HG03378 (cell line): ENCODE measurements around the gene ZNF609.
"Not testable (repeated sequence)": the region's sequence is repeated elsewhere in the genome, so short reads cannot be mapped to it uniquely, and the experiment has no call there.

Source experiments
- ATAC-seq: cut with Tn5 transposase; IDR thresholded peaks from one replicate; pipeline ENCODE4 v1.9.1; 2021; ENCODE audit warnings: mild to moderate bottlenecking, moderate library complexity; ENCODE audit not compliant: unreplicated experiment

ZNF609 gene

DNA sequence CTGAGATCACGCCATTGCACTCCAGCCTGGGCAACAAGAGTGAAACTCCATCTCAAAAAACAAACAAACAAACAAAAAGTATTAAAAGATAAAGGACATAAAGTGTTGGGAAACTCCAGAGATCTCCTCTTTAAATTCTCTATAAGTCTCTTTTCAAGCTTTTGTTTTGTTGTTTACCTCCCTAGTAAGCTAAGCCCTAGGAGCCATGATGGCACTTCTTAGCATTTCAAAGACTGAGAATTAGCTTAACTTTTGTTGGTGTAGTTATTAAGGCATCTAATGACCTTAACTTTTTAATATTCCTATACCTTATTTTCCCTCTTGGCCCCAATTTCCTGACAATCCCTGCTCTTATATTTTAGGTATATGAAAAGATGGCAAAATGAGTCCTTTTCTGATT, 157.3 kb downstream of the ZNF609 start:
- ATAC-seq = no peak

DNA sequence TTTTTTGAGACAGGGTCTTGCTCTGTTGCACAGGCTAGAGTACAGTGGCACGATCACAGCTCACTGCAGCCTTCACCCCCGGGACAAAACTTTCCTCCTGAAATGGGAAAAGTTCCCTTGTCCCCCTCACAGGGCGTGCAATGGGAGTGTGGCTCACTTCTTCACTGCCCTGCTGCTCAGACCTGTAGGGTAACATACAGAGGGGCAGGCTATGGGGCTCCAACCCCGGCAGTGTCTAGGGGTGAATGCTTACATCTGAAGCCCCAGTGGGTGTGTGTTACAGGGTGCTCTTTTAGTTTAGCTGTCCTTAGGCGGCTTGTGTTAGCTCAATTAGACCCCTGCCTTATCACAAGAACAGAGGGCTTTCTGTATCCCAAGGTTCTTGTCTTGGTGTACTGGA, 157.8 kb downstream of the ZNF609 start:
- no peak for ATAC-seq

DNA sequence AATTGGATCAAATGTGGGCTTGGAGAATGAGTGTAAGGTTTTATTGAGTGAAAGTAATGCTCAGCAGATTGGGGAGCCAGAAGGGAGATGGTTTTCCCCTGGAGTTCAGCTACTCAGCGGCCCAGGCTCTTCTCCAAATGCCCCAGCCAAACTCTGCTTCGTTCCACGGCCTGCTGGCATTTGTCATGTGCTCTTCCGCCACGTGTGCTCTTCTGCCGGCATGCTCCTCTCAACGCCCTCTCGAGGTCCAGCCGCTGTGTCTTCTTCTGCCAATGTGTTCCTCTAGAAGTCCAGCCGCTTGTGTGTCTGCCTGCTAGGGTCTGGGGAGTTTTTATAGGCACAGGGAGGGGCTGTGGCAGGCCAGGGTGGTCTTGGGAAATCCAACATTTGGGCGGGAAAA, 158.2 kb downstream of the ZNF609 start:
- ATAC-seq = no peak

DNA sequence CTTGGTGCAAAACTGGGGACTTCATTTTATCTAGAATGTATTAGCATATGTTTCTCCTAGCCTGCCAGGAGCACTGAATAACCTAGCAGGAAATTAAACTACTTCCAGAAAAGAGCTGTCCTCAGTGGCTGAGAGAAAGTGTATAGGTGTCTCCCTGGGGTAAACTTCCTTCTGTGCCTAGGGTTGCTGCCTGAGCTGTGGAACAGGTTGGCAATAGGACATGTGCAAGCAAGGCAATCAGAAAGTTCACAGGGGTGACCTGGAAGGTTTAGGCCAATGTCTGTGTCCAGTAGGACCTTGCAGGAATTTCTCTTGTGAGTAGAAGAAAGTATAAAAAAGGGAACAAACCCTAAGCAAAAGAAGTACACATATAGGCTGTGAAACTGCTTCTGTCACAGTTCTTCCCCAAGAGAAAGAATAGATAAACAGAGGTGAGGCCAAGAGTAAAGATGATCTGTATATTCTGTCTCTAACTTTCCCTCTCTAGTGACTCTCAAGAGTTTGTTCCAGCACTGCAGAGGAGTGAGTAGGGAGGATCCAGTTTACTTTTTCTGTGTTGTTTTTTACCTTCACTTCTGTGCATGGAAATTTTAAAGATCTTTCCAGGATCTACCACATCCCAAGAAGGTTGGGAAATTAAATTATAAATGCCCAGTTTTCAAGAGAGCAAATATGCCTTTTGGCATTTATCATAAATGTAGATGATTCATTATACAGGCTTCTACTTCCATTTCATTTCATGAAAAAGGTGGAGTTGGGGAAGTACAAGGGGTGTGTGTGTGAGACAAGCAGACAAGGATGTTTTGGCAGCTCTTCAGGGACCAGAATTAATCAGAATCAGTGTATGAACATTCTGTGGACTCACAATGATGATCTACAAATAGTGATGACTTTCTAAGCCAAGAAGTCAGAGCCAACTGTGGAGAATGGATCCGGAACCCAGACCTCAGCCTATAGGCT, 159.8 kb downstream of the ZNF609 start:
- ATAC-seq = no peak

DNA sequence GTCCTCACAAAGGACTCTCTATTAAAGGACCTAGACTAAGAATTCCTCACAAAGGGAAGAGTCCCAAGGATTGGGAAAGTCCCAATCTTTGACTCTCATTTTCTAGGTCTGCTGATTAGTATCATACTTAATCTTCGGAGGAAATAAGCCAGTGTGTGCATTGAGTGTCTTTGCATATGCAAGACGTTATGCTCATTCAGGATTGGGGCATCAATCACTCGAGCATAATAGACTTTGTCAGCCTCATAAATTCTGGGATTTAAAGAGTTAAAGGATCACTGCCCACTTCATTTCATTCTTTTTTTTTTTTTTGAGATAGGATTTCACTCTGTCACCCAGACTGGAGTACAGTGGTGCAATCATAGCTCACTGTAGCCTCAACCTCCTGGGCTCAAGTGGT, 160.7 kb downstream of the ZNF609 start:
- no peak for ATAC-seq

DNA sequence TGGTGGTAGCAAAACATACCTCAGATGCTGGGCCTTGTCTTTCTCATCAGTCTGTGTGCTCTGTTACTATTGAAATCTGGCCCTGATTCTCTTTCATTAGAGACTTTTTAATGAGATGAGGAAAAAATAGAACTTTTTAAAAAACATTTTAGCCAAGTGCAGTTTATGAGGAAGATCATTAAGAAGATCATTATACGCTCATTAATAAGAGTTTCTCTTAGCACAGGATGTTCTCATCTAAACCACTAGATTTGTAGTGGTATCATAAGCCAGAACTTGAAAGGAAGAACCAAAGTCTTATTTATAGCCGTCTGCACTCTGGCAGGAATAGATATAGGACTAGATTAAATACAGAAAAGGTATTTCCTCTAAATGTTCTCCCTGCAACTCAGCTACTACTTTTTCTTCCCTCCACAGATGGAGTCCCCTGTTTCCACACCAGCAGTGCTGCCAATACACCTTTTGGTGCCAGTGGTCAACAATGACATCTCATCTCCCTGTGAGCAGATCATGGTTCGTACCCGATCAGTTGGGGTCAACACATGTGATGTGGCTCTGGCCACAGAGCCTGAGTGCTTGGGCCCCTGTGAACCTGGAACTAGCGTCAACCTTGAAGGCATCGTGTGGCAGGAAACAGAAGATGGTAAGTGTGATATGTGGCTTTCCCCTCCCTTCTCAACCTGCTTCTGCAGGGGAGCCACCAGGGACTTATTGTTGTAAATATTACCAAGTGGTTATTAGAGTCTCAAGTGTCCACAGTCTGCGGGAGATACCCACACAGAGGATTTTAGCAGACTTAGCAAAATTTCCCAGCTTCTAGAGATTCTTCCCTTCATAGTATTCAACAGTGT, 162.3 kb downstream of the ZNF609 start:
- ATAC-seq = peak; percentile 79

DNA sequence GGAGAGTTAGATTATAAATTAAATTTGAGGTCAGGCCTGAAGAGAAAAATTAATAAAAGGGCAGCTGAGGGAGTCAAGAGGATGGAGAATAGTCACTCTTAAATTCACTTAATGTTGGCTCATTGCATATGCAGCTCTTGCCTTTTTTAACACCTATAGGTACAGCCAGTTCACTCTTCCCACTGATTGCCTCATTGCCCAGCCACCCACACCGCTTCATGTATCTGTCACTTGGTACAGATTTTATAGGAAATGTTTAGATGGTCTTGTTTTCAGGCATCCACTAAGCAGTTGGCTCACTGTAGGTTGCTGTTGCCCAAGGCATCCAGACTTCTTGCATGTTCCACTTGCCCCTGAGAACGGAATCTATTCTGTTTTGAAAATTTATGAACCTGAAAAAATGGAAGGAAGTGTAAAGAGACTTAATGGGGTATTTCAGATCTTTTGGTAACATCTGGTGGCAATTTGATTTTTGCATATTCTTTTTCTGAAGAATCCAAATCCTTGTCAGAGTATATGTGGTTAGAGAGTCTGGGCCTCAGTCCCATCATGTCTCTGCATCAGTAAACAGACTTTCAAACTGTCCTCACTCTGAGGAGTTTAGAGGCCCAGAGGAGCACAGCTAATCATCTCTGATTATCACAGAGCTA, 163.1 kb downstream of the ZNF609 start:
- ATAC-seq = no peak

DNA sequence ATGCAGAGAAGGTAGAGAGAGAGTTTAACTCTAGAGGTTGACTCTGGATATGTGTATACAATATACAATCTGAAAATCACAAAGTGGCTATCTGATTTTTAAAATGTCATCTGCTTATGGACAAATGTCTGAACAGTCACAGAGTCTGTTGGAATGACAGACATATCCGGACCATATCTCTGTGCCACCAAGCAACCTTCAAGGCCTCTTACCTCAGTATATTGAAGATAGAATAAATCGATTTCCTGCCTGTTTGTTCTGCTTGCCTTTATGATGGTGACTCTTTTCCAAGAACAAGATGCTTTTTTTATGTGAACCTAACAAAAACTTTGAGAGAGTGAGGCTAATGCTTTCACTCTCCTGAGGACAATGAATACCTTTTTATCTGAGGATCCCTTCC, 163.9 kb downstream of the ZNF609 start:
- ATAC-seq = no peak

DNA sequence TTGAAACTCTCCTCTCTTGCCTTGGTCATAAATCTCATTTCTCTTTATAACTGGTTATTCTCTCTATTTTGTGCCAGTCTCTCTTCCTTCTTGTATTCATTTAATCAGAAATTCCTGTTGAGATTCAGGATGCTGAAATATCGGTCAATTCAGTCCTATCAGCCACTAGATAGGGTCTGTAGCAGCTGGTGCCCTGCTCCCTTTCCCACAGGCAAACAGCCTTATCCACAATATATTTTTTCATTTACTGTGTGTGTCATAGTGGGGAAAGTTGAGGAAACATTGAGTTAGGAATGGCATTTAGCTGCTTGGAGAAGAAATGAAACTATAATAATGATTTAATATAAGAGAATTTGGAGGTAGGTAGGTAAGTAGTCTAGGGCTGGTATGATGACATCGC, 168.7 kb downstream of the ZNF609 start:
- no peak for ATAC-seq

DNA sequence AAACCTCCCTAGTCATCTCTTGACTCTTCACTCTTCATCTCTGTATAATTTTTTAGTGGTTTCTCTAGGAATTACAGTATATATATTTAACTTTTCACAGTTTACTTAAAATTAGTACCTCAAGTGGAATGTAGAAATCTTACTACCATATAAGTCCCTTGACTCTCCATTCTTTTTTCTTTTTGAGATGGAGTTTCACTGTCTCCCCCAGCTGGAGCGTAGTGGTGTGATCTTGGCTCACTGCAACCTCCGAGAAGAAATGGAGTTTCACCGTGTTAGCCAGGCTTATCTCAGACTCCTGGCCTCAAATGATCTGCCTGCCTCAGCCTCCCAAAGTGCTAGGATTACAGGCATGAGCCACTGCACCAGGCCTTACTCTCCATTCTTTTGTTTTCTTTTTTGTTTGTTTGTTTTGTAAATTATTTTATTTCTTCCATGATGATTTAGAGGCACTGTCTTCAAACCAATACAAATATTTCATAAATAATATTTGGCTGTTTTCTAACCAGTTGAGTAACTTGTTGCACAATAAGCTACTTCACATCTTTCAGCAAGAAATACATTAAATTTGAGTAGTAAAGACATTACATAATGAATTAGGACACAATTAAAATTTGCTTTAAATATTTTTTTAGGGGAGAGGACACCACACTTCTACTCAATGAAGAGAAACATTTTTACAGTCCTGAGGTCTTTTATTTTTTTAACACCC, 170.2 kb downstream of the ZNF609 start:
- ATAC-seq = no peak

DNA sequence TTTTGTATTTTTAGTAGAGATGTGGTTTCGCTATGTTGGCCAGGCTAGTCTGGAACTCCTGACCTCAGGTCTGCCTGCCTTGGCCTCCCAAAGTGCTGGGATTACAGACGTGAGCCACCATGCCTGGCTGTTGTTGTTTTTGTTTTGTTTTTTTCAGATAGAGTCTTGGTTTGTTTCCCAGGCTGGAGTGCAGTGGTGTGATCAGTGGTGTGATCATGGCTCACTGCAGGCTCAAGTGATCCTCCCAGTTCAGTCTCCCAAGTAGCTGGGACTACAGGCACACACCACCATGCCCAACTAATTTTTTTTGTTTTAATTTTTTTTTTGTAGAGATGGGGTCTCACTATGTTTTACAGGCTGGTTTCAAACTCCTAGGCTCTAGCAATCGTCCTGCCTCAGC, 172.3 kb downstream of the ZNF609 start:
- not testable (repeated sequence) for ATAC-seq

DNA sequence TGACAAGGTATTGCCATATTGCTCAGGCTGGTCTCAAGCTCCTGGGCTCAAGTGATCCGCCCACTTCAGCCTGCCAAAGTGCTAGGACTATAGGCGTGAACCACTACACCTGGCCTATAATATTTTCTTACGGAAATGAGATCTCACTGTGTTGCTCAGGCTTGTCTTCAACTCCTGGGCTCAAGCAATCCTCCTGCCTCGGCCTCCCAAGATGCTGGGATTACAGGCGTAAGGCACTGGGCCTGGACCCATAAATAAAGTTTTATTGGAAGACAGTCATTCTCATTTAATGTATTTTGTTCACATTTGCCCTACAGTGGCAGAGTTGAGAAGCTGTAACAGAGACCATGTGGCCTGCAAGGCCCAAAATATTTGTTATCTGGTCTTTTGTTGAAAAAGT, 173.0 kb downstream of the ZNF609 start:
- ATAC-seq = no peak

DNA sequence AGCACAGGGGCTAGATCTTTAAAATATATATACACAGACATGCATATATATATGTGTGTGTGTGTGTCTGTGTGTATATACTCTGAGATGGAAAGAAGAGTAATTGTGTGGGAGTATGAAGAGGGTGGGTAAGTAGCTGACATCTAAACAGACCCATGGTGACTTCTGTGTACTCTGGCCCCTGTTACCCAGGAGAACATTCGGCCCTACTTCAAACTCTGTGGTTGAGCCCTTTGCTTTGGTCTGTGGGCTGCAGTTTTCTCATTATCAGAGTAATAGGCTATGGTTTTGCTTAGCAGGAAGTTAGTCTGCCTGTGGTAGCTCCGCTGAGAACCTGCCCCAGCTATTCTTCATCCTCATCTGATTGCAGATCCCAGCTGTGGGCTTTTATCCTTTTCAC, 173.6 kb downstream of the ZNF609 start:
- peak; percentile 71 for ATAC-seq

DNA sequence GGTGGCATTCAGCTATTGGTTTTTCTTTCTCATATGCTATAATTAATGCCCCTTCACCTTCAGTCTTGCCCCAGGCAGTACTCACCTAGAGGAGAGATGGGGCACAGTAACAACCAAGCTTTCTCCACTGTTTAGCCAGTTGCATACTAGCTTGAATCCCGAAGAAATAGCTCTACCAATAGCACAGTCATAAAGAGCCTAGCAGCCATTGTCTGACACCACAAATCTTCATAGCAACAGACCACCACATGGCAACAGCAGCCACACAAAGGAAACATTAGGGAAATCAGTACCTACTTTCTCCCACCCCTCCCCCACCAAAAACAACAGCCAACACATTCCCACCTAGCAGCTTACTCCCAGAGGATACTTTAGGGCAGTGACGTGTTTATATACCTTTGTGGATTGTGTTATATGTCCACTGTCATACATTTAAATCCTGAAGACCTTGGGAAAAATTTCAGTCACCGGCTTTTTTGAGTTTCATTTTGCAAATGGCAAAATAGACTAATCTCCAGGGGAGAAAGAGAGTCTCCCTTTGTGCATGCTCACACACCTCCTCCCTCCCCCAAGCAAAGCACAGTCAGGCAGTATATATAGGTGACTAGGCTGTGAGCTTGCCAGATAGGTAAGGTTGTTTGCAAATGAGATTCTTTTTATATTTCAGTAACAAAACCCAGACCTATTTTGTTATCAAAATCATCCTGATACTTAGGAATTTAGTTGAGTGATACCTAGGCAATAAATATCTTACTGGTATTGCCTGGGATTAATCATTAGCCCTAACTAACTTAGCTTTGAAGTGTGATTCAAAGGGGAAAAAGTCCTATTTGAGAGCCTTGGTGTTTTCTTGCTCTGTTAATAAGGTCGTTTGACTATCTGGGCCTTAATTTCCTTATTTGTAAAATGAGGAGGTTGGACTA, 174.5 kb downstream of the ZNF609 start:
- ATAC-seq = peak; percentile 52

DNA sequence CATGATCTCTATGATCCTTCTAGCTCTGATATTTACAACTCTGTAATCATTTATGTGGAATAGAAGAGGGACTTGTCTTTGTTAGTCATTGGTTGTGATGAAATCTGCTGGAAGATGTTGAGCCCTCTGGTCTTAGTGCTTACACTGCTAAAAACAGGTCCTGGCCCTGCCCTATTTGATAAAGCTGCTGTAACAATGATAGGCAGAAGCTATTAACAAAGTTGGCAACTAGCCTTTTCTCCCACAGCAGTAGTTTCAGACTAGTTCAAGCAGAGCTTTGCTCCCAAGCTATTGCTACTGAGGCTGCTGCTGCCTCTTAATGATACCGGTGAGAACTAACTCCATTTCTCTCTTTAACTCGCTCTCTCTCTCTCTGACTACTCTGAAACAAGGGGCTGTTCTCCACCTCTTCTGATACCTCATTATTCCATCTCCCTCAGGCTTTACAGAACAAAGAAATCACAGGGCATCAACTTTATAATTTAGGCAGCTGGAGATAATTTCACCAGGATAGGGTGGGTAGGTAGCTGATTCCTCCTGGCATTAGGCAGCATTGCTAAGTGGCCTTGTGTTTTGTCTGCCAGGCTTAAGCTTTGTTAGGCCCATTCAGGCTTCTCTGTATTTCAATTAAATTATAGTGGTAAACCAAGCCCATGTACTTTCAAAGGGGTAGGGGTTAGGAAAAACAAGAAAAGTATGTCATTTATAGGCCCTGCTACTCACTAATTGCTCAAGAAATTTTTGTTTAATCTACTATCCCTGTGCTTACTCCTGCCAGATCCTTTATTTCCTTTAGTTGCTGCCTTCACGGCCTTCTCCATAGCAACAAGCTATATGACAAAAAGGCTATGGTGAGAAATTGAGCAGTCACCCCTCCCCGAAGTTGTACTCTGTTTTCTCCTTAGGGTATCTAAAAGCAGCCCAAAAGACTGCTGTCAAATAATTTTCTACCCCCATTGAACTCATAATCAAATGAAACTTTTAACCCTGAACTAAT, 175.4 kb downstream of the ZNF609 start:
- ATAC-seq = no peak

DNA sequence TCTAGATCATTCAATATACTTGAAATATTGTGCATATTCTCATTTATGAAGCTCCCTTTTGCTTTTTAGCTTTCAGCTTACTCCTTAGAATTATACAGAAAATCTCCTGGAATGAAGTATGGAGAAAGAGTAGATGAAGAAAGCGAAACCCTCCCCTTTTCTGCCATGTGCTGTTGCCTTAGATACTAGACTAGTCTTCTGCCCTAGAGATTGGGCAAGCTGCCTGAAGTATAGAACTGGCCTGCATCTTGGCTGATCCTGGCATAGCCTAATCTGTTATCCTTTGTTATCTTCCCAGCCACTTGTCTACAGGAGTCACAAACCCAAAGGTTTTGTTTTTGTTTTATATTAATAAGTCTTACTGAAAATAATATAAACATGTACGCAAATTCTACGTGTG, 176.2 kb downstream of the ZNF609 start:
- no peak for ATAC-seq

DNA sequence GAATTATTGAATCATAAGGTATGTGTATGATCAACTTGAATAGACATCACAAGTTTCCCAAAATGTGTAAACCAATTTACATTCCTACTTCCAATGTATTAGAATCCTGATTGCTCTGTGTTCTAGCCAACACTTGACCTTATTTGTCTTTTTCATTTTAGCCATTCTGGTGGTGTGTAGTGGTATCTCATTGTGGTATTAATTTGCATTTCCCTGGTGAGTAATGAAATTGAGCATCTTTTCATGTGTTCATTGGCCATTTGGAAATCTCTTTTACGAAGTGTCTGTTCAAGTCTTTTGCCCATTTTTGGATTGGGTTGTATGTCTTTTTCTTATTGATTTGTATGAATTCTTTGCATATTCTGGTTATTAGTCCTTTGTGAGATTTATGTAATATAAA, 177.0 kb downstream of the ZNF609 start:
- no peak for ATAC-seq

DNA sequence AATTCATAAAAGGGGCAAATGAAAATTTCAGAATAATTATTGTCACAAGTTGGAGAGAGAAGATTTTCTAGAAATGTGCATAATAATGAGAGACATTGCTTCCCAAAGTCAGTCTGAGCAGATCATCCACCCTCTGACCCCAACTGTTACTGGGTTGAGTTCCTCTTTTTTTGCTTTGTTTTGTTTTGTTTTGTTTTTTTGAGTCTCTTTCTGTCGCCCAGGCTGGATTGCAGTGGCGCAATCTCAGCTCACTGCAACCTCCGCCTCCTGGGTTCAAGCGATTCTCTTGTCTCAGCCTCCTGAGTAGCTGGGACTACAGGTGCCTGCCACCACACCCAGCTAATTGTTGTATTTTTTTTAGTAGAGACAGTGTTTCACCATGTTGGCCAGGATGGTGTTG, 179.4 kb downstream of the ZNF609 start:
- ATAC-seq = not testable (repeated sequence)
